ENCODE measurements around the gene RFC5. TPM values are rescaled to one million over a fixed set of nuclear protein-coding genes. Genes with fewer than 3 reads are reported as not detected.
"Not testable (repeated sequence)": the region's sequence is repeated elsewhere in the genome, so short reads cannot be mapped to it uniquely, and the experiment has no call there.

RFC5 gene
- total RNA-seq, 1 donor from 2014 or later: 13.2 TPM

DNA sequence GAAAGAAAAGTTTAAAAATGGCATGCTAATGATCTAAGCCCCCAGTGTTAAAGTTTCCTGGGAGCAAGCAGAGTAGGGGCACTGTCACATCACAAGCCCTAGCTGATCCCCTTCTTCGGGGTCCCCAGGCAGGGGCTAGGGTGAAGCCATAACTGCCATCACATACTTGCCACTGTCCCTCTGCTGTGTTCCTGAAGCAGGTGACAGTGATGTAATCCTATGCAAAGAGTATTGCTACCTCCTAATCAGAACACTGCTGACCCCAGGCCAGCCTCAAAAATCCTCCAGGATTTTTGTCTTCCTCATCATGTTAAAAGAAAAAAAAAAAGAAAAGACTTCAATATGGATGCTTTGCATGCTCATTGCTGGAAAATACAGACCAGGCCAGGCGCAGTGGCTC, 1.2 kb upstream of the RFC5 start:
- no peak for DNase-seq (ENCODE audit: low spot score)

DNA sequence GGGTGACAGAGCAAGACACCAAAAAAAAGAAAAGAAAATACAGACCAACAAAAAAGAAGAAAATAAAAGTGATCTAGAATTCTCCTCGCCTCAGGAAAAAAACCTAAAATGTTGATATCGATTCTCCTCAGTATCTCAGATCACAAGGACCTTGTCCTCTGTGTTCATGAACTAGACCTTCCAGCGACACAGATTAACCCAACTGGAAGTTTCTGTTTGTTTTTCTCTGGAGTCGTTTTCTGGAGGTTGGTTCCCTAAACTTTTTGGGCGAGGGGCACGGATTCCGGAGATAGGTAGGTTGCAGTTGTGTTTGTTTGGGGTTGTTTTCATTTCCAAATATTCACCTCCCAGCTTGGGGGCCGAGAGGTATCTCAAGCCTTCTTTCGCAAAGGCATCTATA, 559 bp upstream of the RFC5 start:
- DNase-seq (ENCODE audit: low spot score): no peak

DNA sequence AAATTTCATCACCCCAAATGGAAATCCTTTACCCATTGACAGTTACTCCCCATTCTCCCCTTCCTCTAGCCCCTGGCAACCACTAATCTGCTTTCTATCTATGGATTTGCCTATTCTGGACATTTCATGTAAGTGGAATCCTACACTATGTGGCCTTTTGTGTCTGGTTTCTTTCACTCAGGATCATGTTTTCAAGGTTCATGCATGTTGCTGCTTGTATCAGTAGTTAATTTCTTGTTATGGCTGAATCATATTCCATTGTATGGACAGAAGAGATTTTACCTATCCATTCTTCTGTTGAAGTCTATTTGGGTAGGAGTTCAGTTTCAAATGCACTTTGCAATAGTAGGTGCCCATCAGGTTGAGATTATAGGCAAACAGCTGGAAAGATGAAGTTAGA, 1.4 kb downstream of the RFC5 start:
- no peak for DNase-seq (ENCODE audit: low spot score)

DNA sequence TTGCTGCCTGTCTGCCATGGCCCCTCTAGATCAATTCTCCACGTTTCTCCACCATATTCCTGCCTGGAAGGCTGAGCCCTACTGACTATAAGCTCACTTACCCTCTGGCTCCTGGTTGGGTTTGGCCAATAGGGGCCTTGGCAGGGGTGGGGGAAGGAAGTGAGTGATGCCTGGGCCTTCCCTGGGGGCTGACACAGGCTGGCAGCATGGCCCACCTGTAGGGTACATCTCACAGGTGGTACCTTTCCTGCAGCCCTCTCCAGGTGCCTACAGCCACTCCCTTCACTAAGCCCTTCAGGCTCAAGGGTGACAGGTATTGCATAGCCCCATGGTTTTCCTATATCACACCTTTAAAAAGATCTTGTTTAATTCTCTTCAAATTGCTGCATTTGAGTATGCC, 3.5 kb downstream of the RFC5 start:
- no peak for DNase-seq (ENCODE audit: low spot score)

DNA sequence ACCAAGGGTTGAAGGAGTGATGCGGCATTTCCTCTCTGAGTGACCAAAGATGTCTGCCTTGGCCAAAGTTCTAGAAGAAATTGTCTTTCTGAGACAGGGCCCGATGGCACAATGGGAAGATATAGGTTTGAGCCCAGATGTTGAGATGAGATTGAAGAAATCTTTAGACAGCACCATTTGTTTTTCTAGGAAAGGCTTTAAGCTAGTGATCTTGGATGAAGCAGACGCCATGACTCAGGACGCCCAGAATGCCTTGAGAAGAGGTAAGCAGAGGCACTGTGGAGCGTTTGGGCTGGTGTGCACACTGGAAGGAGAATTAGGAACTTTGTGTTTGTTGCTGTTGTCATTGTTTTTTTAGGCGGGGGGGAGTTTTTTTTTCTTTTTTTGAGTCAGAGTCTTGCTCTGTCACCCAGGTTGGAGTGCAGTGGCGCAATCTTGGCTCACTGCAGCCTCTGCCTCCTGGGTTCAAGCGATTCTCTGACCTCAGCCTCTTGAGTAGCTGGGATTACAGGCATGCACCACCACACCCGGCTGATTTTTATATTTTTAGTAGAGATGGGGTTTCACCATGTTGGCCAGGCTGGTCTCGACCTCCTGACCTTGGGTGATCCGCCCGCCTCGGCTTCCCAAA, 5.7 kb downstream of the RFC5 start:
- not testable (repeated sequence) for DNase-seq (ENCODE audit: low spot score)

DNA sequence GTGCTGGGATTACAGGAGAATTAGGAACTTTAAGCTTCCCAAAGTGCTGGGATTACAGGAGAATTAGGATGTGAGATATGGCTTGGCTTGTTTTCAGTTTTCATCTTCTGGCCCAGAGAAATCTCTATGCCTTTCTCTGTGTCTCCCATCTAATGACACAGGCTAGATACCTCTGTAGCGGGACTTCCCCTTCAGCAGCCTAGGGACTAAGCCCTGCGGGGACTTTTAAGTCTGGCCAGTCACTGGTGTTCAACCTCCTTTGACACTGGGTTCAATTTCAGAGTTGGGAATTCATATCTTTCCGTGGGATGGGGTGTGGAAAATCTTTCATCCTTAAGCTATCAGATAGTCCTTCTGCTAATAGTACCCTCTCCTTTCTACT, 6.2 kb downstream of the RFC5 start:
- DNase-seq (ENCODE audit: low spot score): peak; percentile 21

DNA sequence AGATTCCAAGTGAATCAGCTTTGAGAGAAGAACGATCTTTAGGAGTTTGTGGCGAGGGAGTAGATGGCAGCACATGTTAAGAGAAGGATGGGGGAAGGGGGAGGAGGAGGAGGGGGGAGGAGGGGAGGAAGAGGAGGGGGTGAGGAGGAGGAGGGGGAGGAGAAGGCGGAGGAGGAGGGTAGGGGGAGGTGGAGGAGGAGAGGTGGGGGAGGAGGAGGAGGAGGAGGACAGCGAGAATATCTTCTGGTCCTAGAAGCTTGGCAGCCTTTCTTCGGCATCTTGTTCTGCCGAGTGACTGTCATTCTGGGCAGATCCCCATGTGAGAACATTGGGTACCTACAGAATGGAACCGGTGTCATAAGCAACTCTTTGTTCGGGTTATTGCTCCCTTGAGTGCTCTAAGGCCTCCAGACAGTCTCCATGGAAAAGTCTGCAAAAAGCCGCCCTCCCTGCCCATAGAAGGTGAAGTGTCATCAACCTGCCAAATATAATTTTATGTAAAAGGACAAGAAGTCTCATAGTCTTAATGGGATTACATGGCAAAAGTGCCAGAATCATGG, 6.9 kb downstream of the RFC5 start:
- no peak for DNase-seq (ENCODE audit: low spot score)

DNA sequence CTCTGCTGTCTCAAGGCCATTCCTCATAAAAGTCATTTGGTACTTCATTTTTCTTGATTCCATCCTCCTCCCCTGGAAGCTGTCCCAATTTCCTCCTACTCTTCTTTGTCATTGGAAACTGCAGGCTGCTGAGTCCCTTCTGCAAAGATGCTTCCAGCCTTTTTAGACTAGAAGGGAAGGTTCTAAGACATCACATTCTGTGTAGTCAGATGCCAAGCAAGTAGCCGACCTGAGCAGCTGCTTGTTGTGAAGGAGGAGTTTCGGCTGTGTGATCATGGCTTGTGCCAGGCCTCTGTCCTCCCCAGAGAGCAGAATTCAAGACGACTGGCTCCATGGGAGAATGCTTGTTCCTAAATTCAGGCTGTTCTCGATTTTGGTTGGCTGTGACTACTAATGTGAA, 8.7 kb downstream of the RFC5 start:
- DNase-seq (ENCODE audit: low spot score): no peak

DNA sequence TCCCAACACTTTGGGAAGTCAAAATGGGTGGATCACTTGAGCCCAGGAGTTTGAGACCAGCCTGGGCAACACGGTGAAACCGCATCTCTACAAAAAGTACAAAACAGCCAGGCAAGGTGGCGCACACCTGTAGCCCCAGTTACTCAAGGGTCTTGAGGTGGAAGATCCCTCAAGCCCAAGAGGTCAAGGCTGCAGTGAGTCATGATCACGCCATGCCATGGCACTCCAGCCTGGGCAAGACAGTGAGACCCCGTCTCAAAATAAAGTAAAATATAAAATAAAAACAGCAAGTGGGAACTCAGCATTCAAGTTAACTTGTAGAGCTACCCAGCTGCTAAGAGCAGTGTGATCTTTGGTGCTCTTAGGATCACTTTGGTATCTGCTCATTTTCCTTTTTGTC, 12.7 kb downstream of the RFC5 start:
- no peak for DNase-seq (ENCODE audit: low spot score)

DNA sequence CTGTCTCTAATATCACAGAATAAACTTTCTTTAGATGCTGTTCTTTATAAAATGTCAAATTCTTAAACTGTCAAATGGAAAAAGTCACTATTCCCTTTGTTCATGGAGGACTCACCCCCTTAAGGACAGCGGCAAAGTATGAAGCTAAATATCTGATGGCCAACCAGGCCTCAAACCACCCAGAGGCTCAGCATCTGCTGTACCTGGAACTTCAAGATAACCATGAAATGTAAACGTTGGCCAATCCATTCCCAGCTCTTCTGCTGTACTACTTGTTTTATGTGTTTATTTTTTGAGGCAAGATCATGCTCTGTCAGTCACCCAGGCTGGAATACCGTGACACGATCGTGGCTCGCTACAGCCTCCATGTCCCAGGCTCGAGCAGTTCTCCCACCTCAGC, 15.7 kb downstream of the RFC5 start:
- DNase-seq (ENCODE audit: low spot score): no peak

DNA sequence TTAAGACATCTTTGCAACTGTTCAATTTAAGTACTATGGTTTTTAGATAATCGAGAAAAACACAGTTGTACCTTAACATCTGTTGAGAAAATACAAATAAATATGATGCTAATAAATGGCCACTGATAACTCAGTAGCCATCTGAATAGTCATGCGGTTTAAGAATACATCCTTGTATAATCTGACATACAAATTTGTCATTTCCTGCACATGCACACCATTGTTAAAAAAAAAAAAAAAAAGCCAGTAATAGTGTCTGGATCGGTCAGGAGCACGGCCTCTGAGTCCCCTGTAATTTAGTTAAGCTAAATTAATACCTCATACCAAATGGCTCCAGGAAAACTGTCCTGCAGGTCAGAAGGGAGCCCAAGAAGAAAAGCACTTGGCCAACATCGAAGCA, 16.8 kb downstream of the RFC5 start:
- DNase-seq (ENCODE audit: low spot score): no peak

DNA sequence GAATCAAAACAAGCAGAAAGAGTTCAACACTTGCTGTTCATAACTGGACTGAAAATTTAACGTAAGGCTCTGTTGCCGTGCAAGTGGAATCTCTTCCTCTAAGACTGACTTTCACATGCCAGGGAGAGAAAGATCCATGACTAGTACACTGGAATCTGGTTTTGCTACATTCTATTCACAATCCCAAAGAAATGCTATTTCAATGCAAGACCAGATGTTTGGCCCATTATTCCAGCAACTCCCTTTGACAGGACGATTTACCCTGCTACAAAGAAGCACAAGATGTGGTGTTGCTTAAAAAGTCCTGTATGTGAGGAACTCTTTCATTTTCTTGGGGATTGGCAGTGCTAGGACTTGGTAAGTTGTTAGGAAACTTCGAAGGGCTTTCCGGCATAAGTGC, 17.4 kb downstream of the RFC5 start:
- no peak for DNase-seq (ENCODE audit: low spot score)

DNA sequence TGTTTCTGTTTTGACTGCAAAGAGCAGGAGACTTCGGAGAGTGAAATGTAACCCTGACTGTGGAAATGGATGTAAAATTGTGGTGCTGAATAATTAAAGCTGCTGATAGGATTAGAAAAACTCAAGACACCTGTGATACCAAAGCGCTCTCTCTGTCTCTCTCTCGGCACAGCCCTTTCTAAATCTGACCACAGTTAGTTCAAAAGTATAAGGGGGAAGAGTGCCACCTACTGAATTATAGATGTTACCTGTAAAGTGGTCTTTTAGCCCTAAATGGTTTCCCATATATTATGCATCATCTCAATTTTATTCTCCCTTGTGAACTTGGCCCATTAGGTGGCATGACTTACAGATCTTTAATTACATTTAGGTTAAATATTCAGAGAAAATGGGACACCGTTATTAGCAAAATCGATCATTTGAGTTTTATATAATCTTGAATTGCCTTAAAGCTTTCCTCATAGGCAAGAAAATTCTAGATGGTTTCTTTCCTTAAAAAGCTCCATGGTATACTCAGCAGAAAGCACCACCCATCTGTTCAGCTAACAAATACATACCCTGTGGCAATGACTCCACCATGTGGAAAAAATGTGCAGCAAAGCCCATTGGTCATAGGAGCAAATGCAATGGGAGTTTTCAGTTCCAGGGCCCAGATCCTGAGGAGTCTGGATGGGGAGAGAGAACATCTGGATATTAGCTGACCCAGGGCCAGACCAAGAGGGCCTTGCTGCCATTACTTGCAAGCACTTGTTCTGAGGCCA, 18.1 kb downstream of the RFC5 start:
- peak; percentile 62 for DNase-seq (ENCODE audit: low spot score)

DNA sequence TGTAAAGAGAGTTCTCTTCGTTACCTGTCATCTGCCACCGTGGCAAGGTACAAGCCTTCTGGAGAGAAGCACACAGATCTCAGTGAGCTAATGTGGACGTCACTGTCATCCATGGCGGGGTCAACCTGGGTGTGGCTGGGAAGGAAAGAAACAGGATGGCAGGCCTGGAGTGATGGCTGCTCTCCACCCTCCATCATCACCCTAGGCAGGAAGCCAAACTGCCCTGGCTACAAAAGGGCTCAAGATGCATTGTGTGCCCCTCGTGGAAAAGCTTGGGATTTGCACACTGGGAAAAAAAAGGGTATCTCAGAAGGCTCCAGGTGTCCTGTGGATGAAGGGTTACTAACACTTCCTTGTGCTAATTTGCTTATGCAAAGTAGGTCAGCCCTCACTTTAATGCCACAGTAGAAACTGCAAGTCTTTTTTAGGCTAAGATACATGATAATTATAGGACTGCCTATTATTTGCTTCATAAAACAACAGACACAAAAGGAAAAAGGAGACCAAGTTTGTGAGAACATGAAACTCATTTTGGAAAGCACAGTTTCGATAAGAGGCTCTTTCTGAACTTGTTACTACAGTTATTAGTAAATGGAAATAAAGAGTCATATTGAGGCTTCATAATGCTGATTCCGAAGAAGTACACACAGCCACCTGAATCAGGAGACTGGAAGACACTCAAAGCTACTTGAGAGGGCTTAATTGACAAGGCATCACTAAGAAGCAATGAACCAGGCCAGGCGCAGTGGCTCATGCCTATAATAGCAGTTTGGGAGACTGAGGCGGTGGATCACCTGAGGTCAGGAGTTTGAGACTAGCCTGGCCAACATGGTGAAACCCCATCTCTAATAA, 18.9 kb downstream of the RFC5 start:
- DNase-seq (ENCODE audit: low spot score): no peak

DNA sequence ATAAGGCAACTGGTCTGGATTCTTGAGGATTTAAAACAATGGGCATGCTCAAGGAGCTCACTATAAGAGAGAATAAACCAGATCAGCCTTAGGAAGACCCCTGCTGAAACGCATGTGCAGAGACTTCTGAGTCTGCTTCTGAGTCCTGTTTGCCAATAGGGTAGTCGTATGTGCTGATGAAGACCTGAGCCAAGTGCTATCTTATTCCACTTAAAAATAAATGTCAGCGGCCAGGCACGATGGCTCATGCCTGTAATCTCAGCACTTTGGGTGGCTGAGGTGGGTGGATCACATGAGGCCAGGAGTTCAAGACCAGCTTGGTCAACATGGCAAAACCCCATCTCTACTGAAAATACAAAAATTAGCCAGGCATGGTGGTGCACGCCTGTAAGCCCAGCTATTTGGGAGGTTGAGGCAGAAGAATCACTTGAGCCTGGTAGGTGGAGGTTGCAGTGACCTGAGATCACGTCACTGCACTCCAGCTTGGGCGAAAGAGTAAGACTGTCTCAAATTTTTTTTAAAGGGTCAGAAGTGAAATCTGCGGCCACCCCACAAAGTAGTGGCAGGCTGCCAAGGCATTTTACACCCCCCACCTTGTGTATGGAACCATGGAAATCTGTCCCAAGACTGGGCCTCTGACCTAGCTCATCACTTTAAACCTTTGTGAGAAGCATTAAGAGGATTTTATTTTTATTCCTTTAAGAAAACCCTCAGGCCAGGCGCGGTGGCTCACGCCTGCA, 20.3 kb downstream of the RFC5 start:
- no peak for DNase-seq (ENCODE audit: low spot score)

DNA sequence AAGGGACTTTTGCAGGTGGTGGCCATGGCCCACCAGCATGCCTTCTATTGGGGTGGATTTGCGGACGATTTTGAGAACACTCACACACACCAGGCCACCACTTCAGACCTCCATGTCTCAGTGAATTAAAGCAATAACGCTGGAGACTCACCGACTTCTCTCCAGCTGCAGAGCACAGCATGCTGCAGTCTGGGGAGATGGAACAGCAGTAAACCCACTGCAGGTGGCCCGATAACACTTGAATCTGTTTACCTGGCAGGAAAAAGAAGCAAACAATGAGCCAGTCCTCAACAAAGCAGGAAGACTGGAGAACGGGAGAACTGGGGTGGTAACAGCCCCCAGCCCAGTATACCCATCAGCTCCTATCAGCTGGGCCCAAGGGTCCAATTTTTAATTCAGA, 21.6 kb downstream of the RFC5 start:
- DNase-seq (ENCODE audit: low spot score): no peak

DNA sequence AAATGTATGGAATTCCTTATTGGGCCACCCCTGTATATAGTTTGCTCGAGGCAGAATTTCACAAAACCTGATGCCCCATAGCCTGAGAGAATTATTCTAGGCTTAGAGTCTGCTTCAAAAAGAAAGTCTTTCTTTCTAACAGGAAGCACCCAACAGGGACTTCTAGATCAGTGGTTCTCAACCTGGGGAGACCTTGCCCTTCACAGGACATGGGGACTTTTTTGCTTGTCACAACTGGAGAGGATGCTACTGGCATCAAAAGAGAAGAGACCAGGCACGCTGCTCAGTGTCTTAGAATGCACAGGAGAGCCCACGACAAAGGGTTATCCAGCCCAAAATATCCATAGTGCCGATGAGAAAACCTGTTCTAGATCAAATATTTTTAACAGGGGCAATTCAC, 25.6 kb downstream of the RFC5 start:
- DNase-seq (ENCODE audit: low spot score): no peak

DNA sequence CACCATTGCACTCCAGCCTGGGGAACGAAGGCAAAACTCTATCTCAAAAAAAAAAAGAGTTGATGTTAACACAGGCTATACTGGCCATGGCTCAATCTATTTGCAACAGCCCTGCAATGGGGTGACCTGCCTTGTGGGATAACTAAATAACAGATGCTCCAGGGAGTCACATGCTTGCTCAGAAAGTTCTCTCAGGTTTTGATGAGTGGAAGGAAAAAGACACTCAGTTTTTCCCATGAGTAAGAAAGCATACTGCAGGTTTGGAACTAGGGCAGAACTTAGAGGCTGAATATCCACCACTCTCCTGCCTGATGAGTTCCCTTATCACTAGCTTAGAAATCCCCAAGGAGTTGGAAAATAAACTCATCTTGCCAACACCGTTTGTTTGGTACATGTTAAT, 27.6 kb downstream of the RFC5 start:
- DNase-seq (ENCODE audit: low spot score): no peak

DNA sequence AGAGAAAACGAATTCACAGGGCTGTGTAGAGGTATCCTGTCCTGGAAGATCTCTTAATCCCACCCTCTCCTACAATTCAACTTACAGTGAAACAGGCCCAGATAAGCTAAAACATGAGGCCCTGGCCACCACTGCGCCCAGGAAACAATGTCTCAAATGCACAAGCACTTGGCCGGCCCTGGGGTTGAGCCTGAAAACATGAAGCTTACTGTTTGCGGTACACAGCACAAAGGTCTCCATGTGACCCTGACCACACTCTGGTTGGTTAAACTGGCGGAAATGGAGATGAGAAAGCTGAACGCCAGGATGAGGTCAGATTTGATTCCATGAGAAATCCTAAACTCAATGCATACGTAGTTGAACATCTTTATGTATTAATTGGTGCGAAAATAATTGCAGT, 28.1 kb downstream of the RFC5 start:
- DNase-seq (ENCODE audit: low spot score): no peak

DNA sequence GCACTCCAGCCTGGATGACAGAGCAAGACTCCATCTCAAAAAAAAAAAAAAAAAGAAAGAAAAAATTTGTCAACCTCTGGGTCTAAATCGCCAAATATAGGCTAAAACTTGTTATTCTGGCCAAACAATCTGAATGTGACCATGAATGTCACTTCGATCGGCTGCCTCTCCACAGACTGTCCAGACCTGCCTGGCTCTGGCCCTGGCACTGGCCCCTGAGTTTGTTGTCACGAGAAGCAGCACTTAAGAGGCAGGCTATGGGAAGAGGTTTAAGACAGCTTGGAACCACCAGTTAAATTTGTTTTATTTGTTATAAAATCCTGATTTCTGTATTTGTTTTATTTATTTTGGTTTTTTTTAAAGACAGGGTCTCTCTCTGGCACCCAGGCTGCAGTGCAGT, 29.9 kb downstream of the RFC5 start:
- no peak for DNase-seq (ENCODE audit: low spot score)

DNA sequence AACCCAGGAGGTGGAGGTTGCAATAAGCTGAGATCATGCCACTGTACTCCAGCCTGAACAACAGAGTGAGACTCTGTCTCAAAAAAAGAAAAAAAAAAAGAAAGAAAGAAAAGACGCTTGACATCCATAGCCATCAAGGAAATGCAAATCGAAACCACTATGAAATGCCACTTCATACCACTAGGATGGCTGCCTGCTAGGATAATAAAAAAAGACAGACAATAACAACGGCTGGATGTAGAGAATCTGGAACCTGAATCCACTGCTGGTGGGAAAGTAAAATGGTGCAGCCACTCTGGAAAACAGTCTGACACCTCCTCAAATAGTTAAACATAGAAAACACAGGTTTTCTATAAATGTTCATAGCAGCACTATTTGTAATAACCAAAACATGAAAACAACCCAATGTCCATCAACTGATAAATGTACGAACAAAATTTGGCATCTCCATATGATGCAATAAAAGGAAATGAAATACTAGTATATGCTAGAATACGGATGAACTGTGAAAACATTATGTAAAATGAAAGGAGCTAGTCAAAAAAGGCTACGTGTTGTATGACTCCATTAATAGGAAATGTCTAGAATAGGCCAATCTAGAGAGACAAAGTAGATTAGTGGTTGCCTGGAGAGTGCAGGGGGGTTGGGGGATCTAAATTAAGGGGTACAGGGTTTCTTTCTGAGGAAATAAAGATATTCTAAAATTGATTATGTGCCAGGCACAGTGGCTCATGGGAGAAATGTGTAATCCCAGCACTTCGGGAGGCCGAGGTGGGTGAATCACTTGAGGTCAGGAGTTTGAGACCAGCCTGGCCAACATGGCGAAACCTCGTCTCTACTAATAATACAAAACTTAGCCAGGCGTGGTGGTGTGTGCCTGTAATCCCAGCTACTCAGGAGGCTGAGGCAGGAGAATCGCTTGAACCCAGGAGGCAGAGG, 34.7 kb downstream of the RFC5 start:
- DNase-seq (ENCODE audit: low spot score): no peak

Data from umbilical cord (tissue), 2 donors.